GM20000 (cell line): Measurements from ENCODE around the gene PEX13.
A peak's percentile ranks its signal among the peaks of the same experiment; 100 is the strongest.
"Not testable (repeated sequence)": the region's sequence is repeated elsewhere in the genome, so short reads cannot be mapped to it uniquely, and the experiment has no call there.

Experiments used
- DNase-seq: peaks from one replicate; pipeline ENCODE4 v3.0.0; 2012; ENCODE audit warnings: low spot score
- CTCF ChIP-seq: IDR thresholded peaks from 2 replicates; pipeline ENCODE4 v1.5.1; 2012; ENCODE audit warnings: mild to moderate bottlenecking, control low read depth; ENCODE audit errors: extremely low read depth, missing control alignments

PEX13 gene

GRCh38 chr2:61011678-61012077 is 5.8 kb upstream of the PEX13 start:
- no peak for DNase-seq
- TF ChIP-seq CTCF = no peak

GRCh38 chr2:61012303-61012702 is 5.2 kb upstream of the PEX13 start:
- not testable (repeated sequence) for DNase-seq

GRCh38 chr2:61013382-61013781 is 4.1 kb upstream of the PEX13 start:
- DNase-seq = no peak
- no peak for TF ChIP-seq CTCF

- no peak for TF ChIP-seq CTCF
- no peak for DNase-seq
These were observed 2.8 kb upstream of the PEX13 start for GRCh38 chr2:61014763-61015162.

- no peak for DNase-seq
- no peak for TF ChIP-seq CTCF
These were observed 1.5 kb upstream of the PEX13 start for GRCh38 chr2:61015976-61016375.

GRCh38 chr2:61016392-61017002 is 1.0 kb upstream of the PEX13 start:
- peak; percentile 18 for DNase-seq

GRCh38 chr2:61017003-61017555 is 441 bp upstream of the PEX13 start:
- TF ChIP-seq CTCF = no peak
- DNase-seq = peak; percentile 71

More at GRCh38 chr2:61016392-61017002, 1.0 kb upstream of the PEX13 start:
- no peak for TF ChIP-seq CTCF

- no peak for TF ChIP-seq CTCF
- DNase-seq = no peak
These were observed 817 bp downstream of the PEX13 start for GRCh38 chr2:61018318-61018755.
